ENCODE results near the gene CYP2D6.
"Not testable (repeated sequence)": the region's sequence is repeated elsewhere in the genome, so short reads cannot be mapped to it uniquely, and the experiment has no call there.

CYP2D6 gene

DNA sequence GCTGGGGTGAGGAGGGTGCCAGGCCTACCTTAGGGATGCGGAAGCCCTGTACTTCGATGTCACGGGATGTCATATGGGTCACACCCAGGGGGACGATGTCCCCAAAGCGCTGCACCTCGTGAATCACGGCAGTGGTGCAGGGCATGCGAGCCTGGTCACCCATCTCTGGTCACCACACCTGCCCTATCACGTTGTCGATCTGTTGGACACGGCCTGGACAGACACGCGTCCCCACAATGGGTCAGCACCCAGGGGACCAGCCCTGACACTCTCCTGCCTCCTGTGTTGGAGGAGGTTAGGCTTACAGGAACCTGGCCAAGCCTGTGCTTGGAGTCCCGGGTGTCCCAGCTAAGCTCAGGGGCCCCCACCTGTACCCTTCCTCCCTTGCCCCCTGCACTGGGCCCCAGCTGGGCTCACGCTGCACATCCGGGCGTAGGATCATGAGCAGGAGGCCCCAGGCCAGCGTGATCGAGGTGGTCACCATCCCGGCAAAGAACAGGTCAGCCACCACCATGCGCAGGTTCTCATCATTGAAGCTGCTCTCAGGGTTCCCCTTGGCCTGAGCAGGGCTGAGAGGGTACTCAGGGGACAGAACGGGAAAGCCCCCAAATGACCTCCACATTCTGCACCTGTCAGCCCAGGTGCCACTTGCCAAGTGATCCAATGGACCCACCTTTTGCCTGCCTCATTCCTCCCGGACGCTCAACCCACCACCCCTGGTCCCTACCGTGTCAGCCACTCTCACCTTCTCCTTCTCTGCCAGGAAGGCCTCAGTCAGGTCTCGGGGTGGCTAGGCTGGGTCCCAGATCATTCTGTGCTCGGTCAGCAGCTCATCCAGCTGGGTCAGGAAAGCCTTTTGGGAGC, 20.3 kb upstream of the CYP2D6 start:
- DNase-seq: no peak
- Histone ChIP-seq H3K4me3 (ENCODE audit: low read depth, low read length) (no peak overlapping the region), H3K36me3 (peaks cover 19% of the 10 kb centered on the region), H3K27ac (no peak overlapping the region), H3K9me3 (ENCODE audit: severe bottlenecking) (no peaks in the 10 kb centered on the region), H3K27me3 (ENCODE audit: insufficient read depth, low read depth, severe bottlenecking) (no peaks in the 10 kb centered on the region)
- TF ChIP-seq, protein P1, sequence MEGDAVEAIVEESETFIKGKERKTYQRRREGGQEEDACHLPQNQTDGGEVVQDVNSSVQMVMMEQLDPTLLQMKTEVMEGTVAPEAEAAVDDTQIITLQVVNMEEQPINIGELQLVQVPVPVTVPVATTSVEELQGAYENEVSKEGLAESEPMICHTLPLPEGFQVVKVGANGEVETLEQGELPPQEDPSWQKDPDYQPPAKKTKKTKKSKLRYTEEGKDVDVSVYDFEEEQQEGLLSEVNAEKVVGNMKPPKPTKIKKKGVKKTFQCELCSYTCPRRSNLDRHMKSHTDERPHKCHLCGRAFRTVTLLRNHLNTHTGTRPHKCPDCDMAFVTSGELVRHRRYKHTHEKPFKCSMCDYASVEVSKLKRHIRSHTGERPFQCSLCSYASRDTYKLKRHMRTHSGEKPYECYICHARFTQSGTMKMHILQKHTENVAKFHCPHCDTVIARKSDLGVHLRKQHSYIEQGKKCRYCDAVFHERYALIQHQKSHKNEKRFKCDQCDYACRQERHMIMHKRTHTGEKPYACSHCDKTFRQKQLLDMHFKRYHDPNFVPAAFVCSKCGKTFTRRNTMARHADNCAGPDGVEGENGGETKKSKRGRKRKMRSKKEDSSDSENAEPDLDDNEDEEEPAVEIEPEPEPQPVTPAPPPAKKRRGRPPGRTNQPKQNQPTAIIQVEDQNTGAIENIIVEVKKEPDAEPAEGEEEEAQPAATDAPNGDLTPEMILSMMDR (IDR thresholded peaks at IDR 0.05; ENCODE audit: low read depth, low read length): no peak

DNA sequence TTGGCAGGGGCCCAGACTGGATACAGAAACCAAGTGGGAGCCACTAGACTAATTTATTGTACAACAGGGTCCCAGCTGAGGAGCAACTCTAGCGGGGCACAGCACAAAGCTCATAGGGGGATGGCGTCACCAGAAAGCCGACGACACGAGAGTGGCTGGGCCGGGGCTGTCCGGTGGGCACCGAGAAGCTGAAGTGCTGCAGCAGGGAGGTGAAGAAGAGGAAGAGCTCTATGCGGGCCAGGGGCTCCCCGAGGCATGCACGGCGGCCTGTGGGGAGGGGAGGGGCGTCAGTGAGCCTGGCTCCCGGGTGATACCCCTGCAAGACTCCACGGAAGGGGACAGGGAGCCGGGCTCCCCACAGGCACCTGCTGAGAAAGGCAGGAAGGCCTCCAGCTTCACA, 19.2 kb upstream of the CYP2D6 start:
- not testable (repeated sequence) for DNase-seq; H3K36me3 ChIP-seq; H3K9me3 ChIP-seq (ENCODE audit: severe bottlenecking); H3K27ac ChIP-seq; H3K4me3 ChIP-seq (ENCODE audit: low read depth, low read length); H3K27me3 ChIP-seq (ENCODE audit: insufficient read depth, low read depth, severe bottlenecking)

DNA sequence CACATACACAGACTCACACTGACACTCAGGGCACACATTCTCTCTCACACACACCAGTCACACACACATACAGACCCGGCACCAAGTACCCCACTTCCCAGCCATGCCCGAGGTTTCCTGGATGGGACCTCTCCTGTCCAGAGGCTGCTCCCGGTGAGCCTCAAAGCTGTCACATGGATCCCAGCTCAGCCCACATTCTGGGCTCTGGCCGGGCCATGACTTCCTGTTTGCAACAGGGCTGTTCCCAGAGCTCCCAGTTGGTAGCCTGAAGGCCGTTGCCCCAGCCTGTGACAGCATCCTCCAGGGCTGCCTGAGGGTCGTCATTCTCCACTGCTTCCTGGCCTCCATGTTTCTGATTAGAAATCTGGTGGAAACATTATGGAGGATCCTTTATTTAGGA, 14.6 kb upstream of the CYP2D6 start:
- H3K9me3 ChIP-seq (ENCODE audit: severe bottlenecking): no peaks in the 10 kb centered on the region
- no peaks in the 10 kb centered on the region for H3K27me3 ChIP-seq (ENCODE audit: insufficient read depth, low read depth, severe bottlenecking)
- no peak overlapping the region for H3K27ac ChIP-seq
- H3K4me3 ChIP-seq (ENCODE audit: low read depth, low read length): no peak overlapping the region
- TF ChIP-seq, protein P1 (IDR thresholded peaks at IDR 0.05; ENCODE audit: low read depth, low read length): no peak
- peaks cover 3% of the 10 kb centered on the region; the same call in 1 of the 2 replicates for H3K36me3 ChIP-seq
- DNase-seq: no peak

DNA sequence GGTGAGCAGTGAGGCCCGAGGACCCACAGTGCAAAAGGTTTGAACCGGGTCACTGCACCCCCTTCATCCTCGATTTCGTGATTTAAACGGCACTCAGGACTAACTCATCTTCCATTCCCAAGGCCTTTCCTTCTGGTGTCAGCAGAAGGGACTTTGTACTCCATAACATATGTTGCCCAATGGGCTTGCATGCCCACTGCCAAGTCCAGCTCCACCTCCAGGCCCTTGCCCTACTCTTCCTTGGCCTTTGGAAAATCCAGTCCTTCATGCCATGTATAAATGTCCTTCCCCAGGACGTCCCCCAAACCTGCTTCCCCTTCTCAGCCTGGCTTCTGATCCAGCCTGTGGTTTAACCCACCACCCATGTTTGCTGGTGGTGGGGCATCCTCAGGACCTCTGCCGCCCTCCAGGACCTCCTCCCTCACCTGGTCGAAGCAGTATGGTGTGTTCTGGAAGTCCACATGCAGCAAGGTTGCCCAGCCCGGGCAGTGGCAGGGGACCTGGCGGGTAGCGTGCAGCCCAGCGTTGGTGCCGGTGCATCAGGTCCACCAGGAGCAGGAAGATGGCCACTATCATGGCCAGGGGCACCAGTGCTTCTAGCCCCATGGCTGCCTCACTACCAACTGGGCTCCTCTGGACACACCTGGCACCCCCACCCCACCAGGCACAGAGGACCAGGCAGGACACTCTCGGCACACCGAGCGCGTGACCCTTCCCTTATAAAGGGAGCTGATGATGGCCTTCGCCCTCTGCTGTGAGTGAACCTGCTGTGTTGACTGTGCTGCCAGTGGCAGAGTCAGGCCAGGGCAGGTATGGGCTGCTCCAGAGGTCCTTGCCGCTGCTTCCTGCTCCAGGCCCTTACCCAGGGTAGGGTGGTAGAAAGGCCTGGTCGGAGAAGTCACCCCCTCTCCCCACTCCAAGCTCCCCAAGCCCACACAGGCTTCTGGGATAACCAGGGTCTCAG, 13.5 kb upstream of the CYP2D6 start:
- not testable (repeated sequence) for H3K27me3 ChIP-seq (ENCODE audit: insufficient read depth, low read depth, severe bottlenecking); H3K36me3 ChIP-seq; DNase-seq; H3K4me3 ChIP-seq (ENCODE audit: low read depth, low read length); H3K9me3 ChIP-seq (ENCODE audit: severe bottlenecking); H3K27ac ChIP-seq

DNA sequence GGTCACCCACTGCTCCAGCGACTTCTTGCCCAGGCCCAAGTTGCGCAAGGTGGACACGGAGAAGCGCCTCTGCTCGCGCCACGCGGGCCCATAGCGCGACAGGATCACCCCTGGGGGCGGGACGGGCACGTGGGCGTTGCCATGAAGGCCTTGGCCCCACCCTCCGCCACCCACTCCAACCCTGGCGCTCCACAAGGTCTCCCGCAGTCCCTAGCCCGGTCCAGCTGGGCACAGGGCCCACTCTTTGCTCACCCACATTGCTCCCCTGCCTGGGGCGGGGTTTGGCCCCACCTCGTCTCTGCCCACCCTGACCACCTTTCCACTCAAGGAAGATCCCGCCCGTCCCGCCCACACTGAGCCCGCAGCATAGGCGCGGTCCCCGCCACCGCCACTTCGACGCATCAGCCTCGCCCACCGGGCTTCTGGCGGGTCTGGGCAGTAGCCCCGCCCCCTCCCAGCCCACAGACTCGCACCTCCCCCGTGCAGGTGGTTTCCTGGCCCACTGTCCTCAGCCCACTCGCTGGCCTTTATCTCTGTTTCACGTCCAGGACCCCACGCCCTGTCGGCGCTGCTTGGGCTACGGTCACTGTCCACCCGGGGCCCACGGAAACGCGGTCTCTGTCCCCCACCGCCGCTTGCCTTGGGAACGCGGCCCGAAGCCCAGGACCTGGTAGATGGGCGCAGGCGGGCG, 12.3 kb upstream of the CYP2D6 start:
- Histone ChIP-seq H3K36me3 (peaks cover 8% of the 10 kb centered on the region), H3K27ac (no peak overlapping the region), H3K27me3 (ENCODE audit: insufficient read depth, low read depth, severe bottlenecking) (no peaks in the 10 kb centered on the region), H3K9me3 (ENCODE audit: severe bottlenecking) (no peaks in the 10 kb centered on the region), H3K4me3 (ENCODE audit: low read depth, low read length) (no peak overlapping the region)
- no peak for DNase-seq
- TF ChIP-seq, protein P1 (IDR thresholded peaks at IDR 0.05; ENCODE audit: low read depth, low read length): no peak

DNA sequence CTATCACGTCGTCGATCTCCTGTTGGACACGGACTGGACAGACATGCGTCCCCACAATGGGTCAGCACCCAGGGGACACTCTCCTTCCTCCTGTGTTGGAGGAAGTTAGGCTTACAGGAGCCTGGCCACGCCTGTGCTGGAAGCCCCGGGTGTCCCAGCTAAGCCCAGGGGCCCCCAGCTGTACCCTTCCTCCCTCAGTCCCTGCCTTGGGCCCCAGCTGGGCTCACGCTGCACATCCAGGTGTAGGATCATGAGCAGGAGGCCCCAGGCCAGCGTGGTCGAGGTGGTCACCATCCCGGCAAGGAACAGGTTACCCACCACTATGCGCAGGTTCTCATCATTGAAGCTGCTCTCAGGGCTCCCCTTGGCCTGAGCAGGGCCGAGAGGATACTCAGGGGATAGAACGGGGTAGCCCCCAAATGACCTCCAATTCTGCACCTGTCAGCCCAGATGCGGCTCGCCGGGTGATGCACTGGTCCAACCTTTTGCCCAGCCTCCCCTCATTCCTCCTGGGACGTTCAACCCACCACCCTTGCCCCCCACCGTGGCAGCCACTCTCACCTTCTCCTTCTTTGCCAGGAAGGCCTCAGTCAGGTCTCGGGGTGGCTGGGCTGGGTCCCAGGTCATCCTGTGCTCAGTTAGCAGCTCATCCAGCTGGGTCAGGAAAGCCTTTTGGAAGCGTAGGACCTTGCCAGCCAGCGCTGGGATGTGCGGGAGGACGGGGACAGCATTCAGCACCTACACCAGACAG, 10.9 kb upstream of the CYP2D6 start:
- H3K36me3 ChIP-seq; DNase-seq; H3K4me3 ChIP-seq (ENCODE audit: low read depth, low read length); H3K27me3 ChIP-seq (ENCODE audit: insufficient read depth, low read depth, severe bottlenecking); H3K27ac ChIP-seq; H3K9me3 ChIP-seq (ENCODE audit: severe bottlenecking): not testable (repeated sequence)

DNA sequence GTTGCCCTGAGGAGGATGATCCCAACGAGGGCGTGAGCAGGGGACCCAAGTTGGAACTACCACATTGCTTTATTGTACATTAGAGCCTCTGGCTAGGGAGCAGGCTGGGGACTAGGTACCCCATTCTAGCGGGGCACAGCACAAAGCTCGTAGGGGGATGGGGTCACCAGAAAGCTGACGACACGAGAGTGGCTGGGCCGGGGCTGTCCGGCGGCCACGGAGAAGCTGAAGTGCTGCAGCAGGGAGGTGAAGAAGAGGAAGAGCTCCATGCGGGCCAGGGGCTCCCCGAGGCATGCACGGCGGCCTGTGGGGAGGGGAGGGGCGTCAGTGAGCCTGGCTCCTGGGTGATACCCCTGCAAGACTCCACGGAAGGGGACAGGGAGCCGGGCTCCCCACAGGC, 9.5 kb upstream of the CYP2D6 start:
- not testable (repeated sequence) for H3K9me3 ChIP-seq (ENCODE audit: severe bottlenecking); DNase-seq; H3K27me3 ChIP-seq (ENCODE audit: insufficient read depth, low read depth, severe bottlenecking); H3K36me3 ChIP-seq; H3K4me3 ChIP-seq (ENCODE audit: low read depth, low read length); H3K27ac ChIP-seq

DNA sequence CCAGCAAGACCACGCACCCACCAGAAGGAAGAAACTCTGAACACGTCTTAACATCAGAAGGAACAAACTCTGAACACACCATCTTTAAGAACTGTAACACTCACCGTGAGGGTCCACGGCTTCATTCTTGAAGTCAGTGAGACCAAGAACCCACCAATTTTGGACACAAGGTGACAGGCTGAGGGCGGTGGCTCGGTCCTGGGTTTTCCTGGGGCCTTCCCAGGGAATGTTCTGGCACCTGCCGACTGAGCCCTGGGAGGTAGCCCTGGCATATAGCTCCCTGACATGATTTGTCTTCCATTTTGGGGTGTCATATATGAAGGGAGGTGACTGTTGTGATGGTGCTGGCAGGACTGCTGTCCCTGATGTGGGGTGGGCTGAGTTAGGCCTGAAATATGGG, 8.9 kb upstream of the CYP2D6 start:
- H3K9me3 ChIP-seq (ENCODE audit: severe bottlenecking); H3K27me3 ChIP-seq (ENCODE audit: insufficient read depth, low read depth, severe bottlenecking); H3K36me3 ChIP-seq; H3K4me3 ChIP-seq (ENCODE audit: low read depth, low read length); H3K27ac ChIP-seq; DNase-seq: not testable (repeated sequence)
